NT2/D1 (cell line): Measurements from ENCODE around the gene RPS14.
A peak's percentile ranks its signal among the peaks of the same experiment; 100 is the strongest.

ENCODE experiments used
- DNase-seq: peaks from one replicate; pipeline ENCODE4 v3.0.0-alpha.2; 2011; ENCODE audit warnings: low read depth, low spot score
- H3K27me3 ChIP-seq: 2 replicates; pipeline ENCODE4 v1.6.0; 2011; ENCODE audit warnings: mild to moderate bottlenecking; ENCODE audit not compliant: insufficient read length, insufficient read depth
- H3K36me3 ChIP-seq: 2 replicates; pipeline ENCODE4 v1.6.1; 2011; ENCODE audit warnings: mild to moderate bottlenecking, low read length, mixed read lengths; ENCODE audit not compliant: insufficient read depth, insufficient read length
- H3K4me1 ChIP-seq: 2 replicates; pipeline ENCODE4 v1.5.1; 2011; ENCODE audit not compliant: insufficient read depth, insufficient read length
- H3K4me3 ChIP-seq: 2 replicates; pipeline ENCODE4 v1.5.1; 2011; ENCODE audit warnings: low read depth; ENCODE audit not compliant: insufficient read length
- H3K9ac ChIP-seq: 2 replicates; pipeline ENCODE4 v1.6.0; 2011; ENCODE audit warnings: low read depth; ENCODE audit not compliant: insufficient read length
- H3K9me3 ChIP-seq: 2 replicates; pipeline ENCODE4 v1.5.1; 2011; ENCODE audit warnings: mild to moderate bottlenecking, low read length; ENCODE audit not compliant: insufficient read depth
- SUZ12 ChIP-seq: IDR thresholded peaks from 2 replicates; pipeline ENCODE4 v1.6.1; 2011; ENCODE audit not compliant: insufficient read length, insufficient read depth; ENCODE audit errors: extremely low read depth
- YY1 ChIP-seq: IDR thresholded peaks from 2 replicates; pipeline ENCODE4 v1.6.1; 2011; ENCODE audit not compliant: insufficient read length, insufficient read depth
- ZNF274 ChIP-seq: IDR thresholded peaks from 2 replicates; pipeline ENCODE4 v1.6.1; 2011; ENCODE audit warnings: mild to moderate bottlenecking, low read depth, low read length

The RPS14 gene

DNA sequence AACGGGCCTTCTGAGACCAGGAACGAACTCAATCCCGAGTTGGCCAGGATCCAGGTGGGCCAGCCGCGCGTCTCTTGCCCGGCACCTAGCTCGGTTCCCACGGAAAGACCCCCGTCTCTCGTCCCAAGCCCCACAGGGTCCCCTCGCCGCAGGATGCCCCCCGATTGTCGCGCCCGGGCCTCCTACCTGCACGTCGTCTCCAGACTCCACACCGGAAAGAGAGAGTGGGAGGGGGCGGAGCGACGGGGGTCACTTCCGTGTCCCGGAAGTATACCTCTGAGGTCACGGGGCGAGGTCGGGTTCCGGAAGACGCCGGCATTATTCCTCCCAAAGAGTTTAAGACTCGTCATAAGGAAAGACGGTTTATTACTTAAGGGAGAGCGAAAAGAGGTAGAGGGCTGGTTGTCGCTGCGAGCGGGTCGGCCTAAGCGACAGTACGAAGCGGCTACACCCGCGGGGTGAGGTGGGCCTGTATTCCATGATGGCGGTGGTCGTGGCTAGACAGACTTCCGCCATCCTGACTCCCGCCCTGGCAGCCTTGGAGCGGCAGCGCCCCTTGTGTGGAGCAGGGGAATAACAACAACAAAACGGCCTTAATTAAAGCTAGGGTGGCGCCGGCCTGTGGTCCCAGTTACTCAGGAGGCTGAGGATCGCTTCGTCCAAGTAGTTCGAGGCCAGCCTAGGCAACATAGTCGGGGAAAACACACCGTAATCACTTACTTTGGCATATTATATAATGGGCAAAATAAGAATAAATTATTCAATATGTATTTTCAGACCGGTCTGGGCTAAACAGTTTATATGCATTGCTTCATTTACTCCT is at the start of gene RPS14:
Gene RPS14 (minus strand): TSS at position 223 of the 823 bp plus-strand sequence. CDS start 2,006 bp downstream, outside the sequence.
- TF ChIP-seq SUZ12 (no peak), YY1 (peak; percentile 73), ZNF274 (no peak)
- peak within 1 kb of the TSS; percentile 90 for H3K4me3 ChIP-seq
- H3K27me3 ChIP-seq = no peaks in the 10 kb centered on the region
- no peaks in the 10 kb centered on the region for H3K9me3 ChIP-seq
- peak within 1 kb of the TSS; percentile 86 for H3K9ac ChIP-seq
- peak; percentile 83 for DNase-seq
- H3K4me1 ChIP-seq = peaks cover 5% of the 10 kb centered on the region
- H3K36me3 ChIP-seq = peaks cover 45% of the 10 kb centered on the region

DNA sequence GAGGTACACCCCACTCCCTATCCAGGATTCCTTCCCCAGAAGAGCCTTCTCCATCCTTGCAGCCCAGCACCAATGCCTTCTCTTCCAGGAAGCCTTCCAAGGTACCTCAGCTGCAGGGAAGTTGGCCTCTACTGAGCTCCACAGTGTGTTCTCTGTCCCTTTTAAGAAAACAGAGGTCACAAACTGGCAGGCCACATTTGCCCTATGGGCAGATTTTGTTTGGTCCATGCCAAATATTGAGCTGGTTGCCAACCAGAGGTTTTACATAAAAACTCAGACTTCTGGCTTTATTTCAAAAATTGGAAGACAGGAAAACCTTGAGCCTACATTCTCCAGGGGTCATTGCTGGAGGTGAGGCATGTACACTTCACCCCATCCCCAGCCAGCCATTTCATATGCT is 49.4 kb upstream of the RPS14 start:
- Histone ChIP-seq H3K4me1 (peaks cover 31% of the 10 kb centered on the region), H3K27me3 (no peaks in the 10 kb centered on the region), H3K9ac (no peak overlapping the region), H3K9me3 (no peaks in the 10 kb centered on the region), H3K36me3 (peaks cover 52% of the 10 kb centered on the region), H3K4me3 (no peak overlapping the region)
- no peak for DNase-seq
- TF ChIP-seq ZNF274 (no peak), SUZ12 (no peak), YY1 (no peak)

DNA sequence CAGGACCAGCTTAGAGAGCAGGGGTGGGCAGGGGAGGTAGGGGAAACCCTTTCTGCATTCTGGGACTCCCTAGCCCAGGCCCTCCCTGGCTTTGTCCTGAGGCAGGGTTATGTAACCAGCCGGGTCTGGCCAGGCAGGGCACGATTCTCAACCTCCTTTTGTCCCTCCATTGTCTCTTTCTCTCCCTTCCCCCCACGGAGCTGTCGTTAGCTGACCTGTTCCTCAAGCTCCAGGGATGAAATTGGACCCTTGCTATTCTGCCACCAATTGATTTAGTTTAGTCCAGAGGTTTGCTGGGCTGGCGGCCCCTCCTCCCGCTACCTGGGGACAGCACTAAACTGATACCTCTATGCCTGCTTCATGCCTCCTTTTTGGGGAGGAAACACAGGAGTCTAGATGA is 49.0 kb upstream of the RPS14 start:
- Histone ChIP-seq H3K9ac (peak overlapping the region; percentile 50), H3K4me3 (no peak overlapping the region), H3K9me3 (no peaks in the 10 kb centered on the region), H3K27me3 (no peaks in the 10 kb centered on the region), H3K4me1 (peaks cover 31% of the 10 kb centered on the region), H3K36me3 (peaks cover 50% of the 10 kb centered on the region)
- peak; percentile 59 for DNase-seq
- TF ChIP-seq YY1 = no peak
- no peak for TF ChIP-seq SUZ12
- no peak for TF ChIP-seq ZNF274

DNA sequence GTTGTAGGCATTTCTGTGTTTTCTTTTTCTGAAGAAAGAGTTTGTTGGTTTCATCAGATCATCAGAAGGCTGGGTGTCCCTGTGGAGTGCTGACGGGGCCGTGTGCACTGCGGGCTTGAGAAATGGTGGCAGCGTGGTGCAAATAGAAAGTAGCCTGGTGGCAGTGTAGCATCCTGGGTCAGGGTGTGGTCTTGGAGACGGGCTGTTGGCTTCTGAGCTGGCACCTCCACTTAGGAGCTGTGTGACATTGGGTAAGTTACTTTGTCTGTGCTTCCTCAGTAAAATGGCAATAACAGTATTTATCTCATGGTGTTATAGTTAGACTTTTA is 48.4 kb upstream of the RPS14 start:
- Histone ChIP-seq H3K9ac (peak overlapping the region; percentile 50), H3K4me3 (no peak overlapping the region), H3K9me3 (no peaks in the 10 kb centered on the region), H3K27me3 (no peaks in the 10 kb centered on the region), H3K4me1 (peaks cover 31% of the 10 kb centered on the region), H3K36me3 (peaks cover 50% of the 10 kb centered on the region)
- no peak for DNase-seq
- no peak for TF ChIP-seq ZNF274
- no peak for TF ChIP-seq SUZ12
- TF ChIP-seq YY1 = no peak

DNA sequence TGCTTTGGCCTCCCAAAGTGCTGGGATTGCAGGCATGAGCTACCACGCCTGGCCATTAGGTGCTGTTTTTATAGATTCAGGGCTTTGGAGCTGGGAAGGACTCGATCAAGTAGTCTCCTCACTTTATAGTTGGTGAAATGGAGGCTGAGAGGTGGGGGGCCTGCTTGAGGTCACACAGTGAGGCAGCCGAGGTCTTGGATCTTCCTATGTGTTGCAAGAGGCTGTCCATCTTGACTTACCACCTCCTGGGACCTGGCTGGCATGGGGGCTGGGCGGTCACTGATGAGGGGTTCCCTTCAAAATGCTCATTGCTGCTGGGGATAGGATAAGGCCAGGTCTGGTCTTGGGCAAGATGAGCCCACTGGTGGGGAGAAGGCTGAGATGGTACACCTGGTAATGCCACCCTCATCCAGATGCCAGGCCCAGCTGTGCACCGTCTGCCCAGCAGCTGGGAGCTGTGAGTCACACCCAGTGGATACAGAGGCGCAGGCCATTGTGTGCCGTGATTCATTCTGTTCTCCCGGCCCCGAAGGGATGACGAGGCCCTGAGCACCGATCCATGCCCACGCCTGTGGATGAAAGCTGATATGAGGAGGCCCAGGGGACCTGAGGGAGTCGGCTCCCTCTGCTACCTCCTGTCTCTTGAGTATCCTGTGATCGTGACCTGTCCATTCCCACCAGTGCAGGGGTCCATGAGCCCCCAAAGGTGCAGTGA is 47.9 kb upstream of the RPS14 start:
- Histone ChIP-seq H3K4me3 (no peak overlapping the region), H3K9me3 (no peaks in the 10 kb centered on the region), H3K36me3 (peaks cover 52% of the 10 kb centered on the region), H3K9ac (peak overlapping the region; percentile 50), H3K4me1 (peaks cover 33% of the 10 kb centered on the region), H3K27me3 (no peaks in the 10 kb centered on the region)
- no peak for DNase-seq
- TF ChIP-seq ZNF274 = no peak
- no peak for TF ChIP-seq YY1
- TF ChIP-seq SUZ12 = no peak

DNA sequence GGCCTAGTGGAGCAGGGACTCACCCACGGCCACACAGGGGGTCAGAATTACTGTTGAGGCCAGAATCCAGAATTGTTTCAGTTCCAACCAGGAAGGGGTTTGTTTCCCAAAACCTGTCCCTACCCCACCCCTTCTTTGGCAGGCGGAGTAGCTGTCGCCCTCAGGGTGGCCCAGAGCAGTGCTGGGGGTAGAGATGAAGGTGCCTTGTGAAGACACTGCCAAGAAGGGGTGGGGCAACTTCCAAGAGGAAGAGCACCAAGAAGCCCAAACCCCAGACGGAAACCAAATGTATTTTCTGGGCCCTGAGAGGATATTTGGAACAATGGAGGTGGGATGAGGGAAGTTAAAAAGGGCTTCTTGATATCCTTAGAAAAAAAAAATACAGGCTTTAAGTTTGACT is 47.0 kb upstream of the RPS14 start:
- no peaks in the 10 kb centered on the region for H3K9me3 ChIP-seq
- DNase-seq = no peak
- H3K4me1 ChIP-seq = peaks cover 26% of the 10 kb centered on the region
- H3K9ac ChIP-seq = no peak overlapping the region
- H3K4me3 ChIP-seq = no peak overlapping the region
- no peak for TF ChIP-seq SUZ12
- TF ChIP-seq ZNF274 = no peak
- no peak for TF ChIP-seq YY1
- H3K36me3 ChIP-seq = peaks cover 54% of the 10 kb centered on the region
- no peaks in the 10 kb centered on the region for H3K27me3 ChIP-seq

DNA sequence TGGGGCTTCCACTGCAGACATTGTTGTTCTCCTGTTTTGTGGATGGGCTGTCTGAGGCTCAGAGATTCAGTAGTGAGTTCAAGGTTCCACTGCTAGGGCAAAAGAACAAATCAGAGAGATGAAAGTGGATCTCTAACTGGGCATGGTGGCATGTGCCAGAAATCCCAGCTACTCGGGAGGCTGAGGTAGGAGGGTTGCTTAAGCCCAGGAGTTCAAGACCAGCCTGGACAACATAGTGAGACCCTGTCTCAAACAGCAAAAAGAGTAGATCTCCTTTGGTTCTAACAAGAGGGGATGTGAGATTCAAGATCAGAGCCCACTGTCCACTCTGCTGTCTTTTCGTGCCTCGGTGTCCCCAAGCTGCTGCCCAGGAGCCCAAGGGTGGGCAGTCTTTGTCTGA is 46.6 kb upstream of the RPS14 start:
- H3K36me3 ChIP-seq = peaks cover 54% of the 10 kb centered on the region
- H3K4me1 ChIP-seq = peaks cover 26% of the 10 kb centered on the region
- no peak for DNase-seq
- H3K9me3 ChIP-seq = no peaks in the 10 kb centered on the region
- H3K4me3 ChIP-seq = no peak overlapping the region
- no peaks in the 10 kb centered on the region for H3K27me3 ChIP-seq
- TF ChIP-seq YY1 (no peak), SUZ12 (no peak), ZNF274 (no peak)
- no peak overlapping the region for H3K9ac ChIP-seq
